Hepatocyte (in vitro differentiated cells): ENCODE results near the gene CEACAM16.

ENCODE experiments used
- EZH2 ChIP-seq: fragments of 200-600 bp; sonication (generic); IDR thresholded peaks from 2 replicates; pipeline ENCODE4 v1.6.1; 2016; ENCODE audit warnings: antibody characterized with exemption, mild to moderate bottlenecking, borderline replicate concordance
- TF ChIP-seq, protein P1 (sequence below): fragments of 200-600 bp; sonication (generic); IDR thresholded peaks from 2 replicates; pipeline ENCODE4 v1.5.1; 2016; ENCODE audit warnings: antibody characterized with exemption, mild to moderate bottlenecking; ENCODE audit not compliant: poor library complexity

DNA sequence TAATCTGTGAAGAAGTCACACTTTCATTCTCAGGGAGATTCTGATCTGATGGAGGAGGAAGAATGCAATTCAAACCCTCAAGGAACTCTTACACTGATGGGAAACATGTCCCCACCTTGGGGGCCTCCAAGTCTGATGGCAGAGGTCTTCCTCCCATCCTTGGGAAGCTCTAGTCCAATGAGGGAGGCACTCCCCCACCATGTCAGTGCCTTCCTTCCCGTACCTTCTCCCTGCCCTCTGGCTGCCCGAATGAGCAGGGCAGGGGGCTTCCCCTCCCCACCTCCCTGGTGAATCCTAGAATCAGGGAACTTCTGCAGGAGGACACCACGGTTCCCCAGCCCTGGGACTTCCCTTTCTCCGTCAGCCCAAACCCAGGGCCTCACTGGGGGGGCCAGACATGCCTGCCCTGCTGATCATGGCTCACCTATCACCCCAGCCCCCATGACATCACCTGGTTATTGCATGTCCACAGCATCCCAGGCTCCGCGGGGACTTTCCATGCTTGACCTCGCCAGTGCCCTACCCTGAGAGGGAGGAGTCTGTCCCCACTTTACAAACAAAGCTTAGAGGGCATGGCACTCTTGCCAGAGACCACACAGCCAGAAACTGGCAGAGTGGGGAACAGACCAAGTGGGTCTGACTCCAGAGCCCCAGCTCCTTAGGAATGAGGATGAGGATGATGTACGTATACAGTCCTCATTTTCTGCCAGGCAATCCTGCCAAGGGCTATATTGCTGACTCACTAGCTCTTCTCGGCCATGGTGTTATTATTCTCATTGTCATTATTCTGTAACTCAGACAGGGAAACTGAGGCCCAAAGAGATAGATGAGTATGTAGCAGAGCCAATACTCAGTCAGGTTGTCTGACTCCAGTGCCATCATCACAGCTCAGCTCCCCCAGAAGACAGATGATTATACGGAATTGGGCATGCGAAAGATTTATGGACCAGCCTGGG is 39.9 kb downstream of the CEACAM16 start:
- TF ChIP-seq, protein P1, sequence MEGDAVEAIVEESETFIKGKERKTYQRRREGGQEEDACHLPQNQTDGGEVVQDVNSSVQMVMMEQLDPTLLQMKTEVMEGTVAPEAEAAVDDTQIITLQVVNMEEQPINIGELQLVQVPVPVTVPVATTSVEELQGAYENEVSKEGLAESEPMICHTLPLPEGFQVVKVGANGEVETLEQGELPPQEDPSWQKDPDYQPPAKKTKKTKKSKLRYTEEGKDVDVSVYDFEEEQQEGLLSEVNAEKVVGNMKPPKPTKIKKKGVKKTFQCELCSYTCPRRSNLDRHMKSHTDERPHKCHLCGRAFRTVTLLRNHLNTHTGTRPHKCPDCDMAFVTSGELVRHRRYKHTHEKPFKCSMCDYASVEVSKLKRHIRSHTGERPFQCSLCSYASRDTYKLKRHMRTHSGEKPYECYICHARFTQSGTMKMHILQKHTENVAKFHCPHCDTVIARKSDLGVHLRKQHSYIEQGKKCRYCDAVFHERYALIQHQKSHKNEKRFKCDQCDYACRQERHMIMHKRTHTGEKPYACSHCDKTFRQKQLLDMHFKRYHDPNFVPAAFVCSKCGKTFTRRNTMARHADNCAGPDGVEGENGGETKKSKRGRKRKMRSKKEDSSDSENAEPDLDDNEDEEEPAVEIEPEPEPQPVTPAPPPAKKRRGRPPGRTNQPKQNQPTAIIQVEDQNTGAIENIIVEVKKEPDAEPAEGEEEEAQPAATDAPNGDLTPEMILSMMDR = no peak
- no peak for TF ChIP-seq EZH2
